SK-N-SH (cell line): Measurements from ENCODE around the gene PHC3. TPM values are rescaled to one million over a fixed set of nuclear protein-coding genes. Genes with fewer than 3 reads are reported as not detected.

ENCODE experiments used
- CTCF ChIA-PET: fragments of 300-600, 350-600 bp; formaldehyde crosslinking; extraction: SDS; loops from one replicate; lab custom pipeline; 2021; lab: Yijun Ruan, JAX
- POLR2A ChIA-PET: fragments of 350-600 bp; sonication (Branson Sonifier 250); formaldehyde crosslinking; extraction: SDS; loops from one replicate; lab custom pipeline; 2020; ENCODE audit warnings: antibody characterized with exemption, inconsistent platforms; lab: Yijun Ruan, JAX
- DNase-seq: peaks from one replicate; pipeline ENCODE4 v3.0.0; 2012
- H2AFZ ChIP-seq: fragments of 200-600 bp; sonication (generic); 2 replicates; pipeline ENCODE4 v1.8.1; 2016; ENCODE audit warnings: antibody characterized with exemption, mild to moderate bottlenecking, low read depth
- H3F3A ChIP-seq: fragments of 200-600 bp; sonication (generic); replicated peaks from 2 replicates; pipeline ENCODE3; 2016; ENCODE audit warnings: antibody characterized with exemption, mild to moderate bottlenecking; ENCODE audit not compliant: insufficient read depth
- H3K27ac ChIP-seq, 2 experiments: fragments of 200-500 bp in 1 of 2; fragments of 200-600 bp in 1 of 2; sonication (Bioruptor generic) in 1 of 2; sonication (generic), shearing (Covaris generic) in 1 of 2; 2 replicates each; pipeline versions ENCODE4 v1.5.1 to v1.6.1; 2014 to 2016; ENCODE audit warnings: low read depth in 2 of 2, inconsistent platforms in 1 of 2, low read length in 1 of 2, mild to moderate bottlenecking in 1 of 2, mixed read lengths in 1 of 2
- H3K27me3 ChIP-seq: fragments of 200-600 bp; sonication (generic), shearing (Covaris generic); 2 replicates; pipeline ENCODE4 v1.6.1; 2016; ENCODE audit warnings: mixed run types; ENCODE audit not compliant: insufficient read depth
- H3K36me3 ChIP-seq, 2 experiments: fragments of 200-500 bp in 1 of 2; fragments of 200-600 bp in 1 of 2; sonication (Bioruptor generic) in 1 of 2; sonication (generic) in 1 of 2; replicated peaks in 1 of 2; 2 replicates each; pipeline versions ENCODE3 to v1.5.1; 2014 to 2016; ENCODE audit warnings: low read length in 1 of 2, mild to moderate bottlenecking in 1 of 2; ENCODE audit not compliant: insufficient read depth in 2 of 2, control insufficient read depth in 1 of 2
- H3K4me1 ChIP-seq, 2 experiments: fragments of 200-500 bp in 1 of 2; fragments of 200-600 bp in 1 of 2; sonication (Bioruptor generic) in 1 of 2; sonication (generic), shearing (Covaris generic) in 1 of 2; 2 replicates each; pipeline versions ENCODE4 v1.5.1 to v1.6.1; 2014 to 2016; ENCODE audit warnings: low read depth in 1 of 2, low read length in 1 of 2, mixed run types in 1 of 2; ENCODE audit not compliant: insufficient read depth in 2 of 2, control insufficient read depth in 1 of 2
- H3K4me2 ChIP-seq: fragments of 200-600 bp; sonication (generic), shearing (Covaris generic); 2 replicates; pipeline ENCODE4 v1.6.1; 2017; ENCODE audit warnings: mixed run types
- H3K4me3 ChIP-seq, 2 experiments: fragments of 200-500 bp in 1 of 2; fragments of 200-600 bp in 1 of 2; sonication (Bioruptor generic) in 1 of 2; sonication (generic), shearing (Covaris generic) in 1 of 2; 2 replicates each; pipeline versions ENCODE4 v1.5.1 to v1.8.1; 2014 to 2016; ENCODE audit warnings: low read depth in 2 of 2, inconsistent platforms in 1 of 2, low read length in 1 of 2, mild to moderate bottlenecking in 1 of 2, mixed read lengths in 1 of 2, moderate library complexity in 1 of 2
- H3K79me2 ChIP-seq: fragments of 200-600 bp; sonication (generic); 2 replicates; pipeline ENCODE4 v1.8.1; 2017; ENCODE audit warnings: mild to moderate bottlenecking; ENCODE audit not compliant: insufficient read depth
- H3K9ac ChIP-seq: fragments of 200-600 bp; sonication (generic); 2 replicates; pipeline ENCODE4 v1.6.1; 2017; ENCODE audit warnings: mixed run types
- H3K9me2 ChIP-seq: fragments of 200-600 bp; sonication (generic); 2 replicates; pipeline ENCODE4 v1.6.1; 2017; ENCODE audit warnings: mixed run types
- H3K9me3 ChIP-seq: fragments of 200-600 bp; sonication (generic); 2 replicates; pipeline ENCODE4 v1.6.1; 2017; ENCODE audit warnings: mixed run types, mild to moderate bottlenecking, moderate library complexity
- H4K20me1 ChIP-seq: fragments of 200-600 bp; sonication (generic); 2 replicates; pipeline ENCODE4 v1.6.1; 2017; ENCODE audit warnings: mild to moderate bottlenecking, mixed run types; ENCODE audit not compliant: insufficient read depth
- ELF1 ChIP-seq: IDR thresholded peaks from 2 replicates; pipeline ENCODE4 v1.4.0; 2012
- EZH2phosphoT487 ChIP-seq: fragments of 200-600 bp; sonication (generic); IDR thresholded peaks from 2 replicates; pipeline ENCODE4 v1.6.1; 2017; ENCODE audit warnings: low read depth, mixed run types, mild to moderate bottlenecking, antibody characterized with exemption, moderate library complexity, borderline replicate concordance
- FOXJ3 ChIP-seq: sonication (generic); formaldehyde crosslinking; IDR thresholded peaks from 2 replicates; pipeline ENCODE4 v1.5.1; 2020; ENCODE audit warnings: mild to moderate bottlenecking, missing genetic modification reagents
- FOXM1 ChIP-seq: IDR thresholded peaks from 2 replicates; pipeline ENCODE4 v1.4.0; 2012; ENCODE audit warnings: low read depth, mild to moderate bottlenecking
- GABPA ChIP-seq: IDR thresholded peaks from 2 replicates; pipeline ENCODE4 v1.4.0; 2012; ENCODE audit warnings: low read depth, mild to moderate bottlenecking
- IRF3 ChIP-seq: fragments of 150-350 bp; IDR thresholded peaks from 2 replicates; pipeline ENCODE4 v1.6.1; 2016; ENCODE audit warnings: mild to moderate bottlenecking, low read depth, low read length
- MAX ChIP-seq: IDR thresholded peaks from 2 replicates; pipeline ENCODE4 v1.4.0; 2012; ENCODE audit warnings: low read depth
- MEF2A ChIP-seq: IDR thresholded peaks from 2 replicates; pipeline ENCODE4 v1.4.0; 2012; ENCODE audit warnings: low read depth, borderline replicate concordance
- MXI1 ChIP-seq: IDR thresholded peaks from 2 replicates; pipeline ENCODE4 v1.6.1; 2012; ENCODE audit warnings: mild to moderate bottlenecking, low read depth, low read length, improper control_type of control experiment
- NRF1 ChIP-seq: IDR thresholded peaks from 2 replicates; pipeline ENCODE4 v1.6.1; 2012; ENCODE audit warnings: low read depth, mild to moderate bottlenecking, low read length
- RCOR1 ChIP-seq: fragments of 150-350 bp; IDR thresholded peaks from 2 replicates; pipeline ENCODE4 v1.6.1; 2017; ENCODE audit warnings: antibody characterized with exemption, low read length
- RFX5 ChIP-seq: IDR thresholded peaks from 2 replicates; pipeline ENCODE4 v1.6.1; 2012; ENCODE audit warnings: mild to moderate bottlenecking, improper control_type of control experiment, low read length
- RXRA ChIP-seq: IDR thresholded peaks from 2 replicates; pipeline ENCODE4 v1.4.0; 2012; ENCODE audit warnings: low read depth, mild to moderate bottlenecking, borderline replicate concordance
- SIN3A ChIP-seq: IDR thresholded peaks from 2 replicates; pipeline ENCODE4 v1.6.1; 2012; ENCODE audit warnings: low read depth, mild to moderate bottlenecking, low read length, moderate library complexity, borderline replicate concordance
- SMC3 ChIP-seq: IDR thresholded peaks from 2 replicates; pipeline ENCODE4 v1.6.1; 2012; ENCODE audit warnings: low read depth, low read length, improper control_type of control experiment
- TAF1 ChIP-seq: IDR thresholded peaks from 2 replicates; pipeline ENCODE4 v1.6.1; 2012; ENCODE audit warnings: low read depth, mild to moderate bottlenecking, low read length, moderate library complexity, borderline replicate concordance
- TCF12 ChIP-seq: IDR thresholded peaks from 2 replicates; pipeline ENCODE4 v1.4.0; 2012
- USF1 ChIP-seq: IDR thresholded peaks from 2 replicates; pipeline ENCODE4 v1.4.0; 2012; ENCODE audit warnings: low read depth, borderline replicate concordance
- USF2 ChIP-seq: fragments of 150-350 bp; IDR thresholded peaks from 2 replicates; pipeline ENCODE4 v1.6.1; 2017; ENCODE audit warnings: antibody characterized with exemption, low read length, low read depth, borderline replicate concordance
- YY1 ChIP-seq: IDR thresholded peaks from 2 replicates; pipeline ENCODE4 v1.4.0; 2012; ENCODE audit warnings: low read depth, mild to moderate bottlenecking
- WGBS: methylation state at CpG from one replicate; pipeline ENCODE4 v1.1.6; 2017; ENCODE audit warnings: low lambda C conversion rate; 5-methylcytosine and 5-hydroxymethylcytosine counted together
- polyA plus RNA-seq, 3 experiments: library from polyadenylated mRNA; depleted of rRNA; stranded (reverse); fragments of >200 nt; gene quantifications; 2 replicates each; pipeline ENCODE4 v1.2.3, GENCODE V29; 2012

PHC3 gene
- polyA plus RNA-seq, 1 of the 3 experiments (the other 2 are of a cell fraction), result 9.2 TPM

- TF ChIP-seq MAX (no peak), IRF3 (no peak), FOXJ3 (no peak), SMC3 (no peak), MXI1 (no peak), GABPA (no peak), RCOR1 (no peak), YY1 (no peak)
These were observed 129.1 kb downstream of the PHC3 start (continued) for GRCh38 chr3:170052398-170052797.

- H2AFZ ChIP-seq, result no peak overlapping the region
- no peak for TF ChIP-seq USF1
- TF ChIP-seq MAX, result no peak
- TF ChIP-seq TCF12, result no peak
- no peak for TF ChIP-seq USF2
- TF ChIP-seq ELF1, result no peak
- TF ChIP-seq FOXJ3, result no peak
- TF ChIP-seq RCOR1, result no peak
- no peak for TF ChIP-seq TAF1
- TF ChIP-seq RFX5, result no peak
- TF ChIP-seq EZH2phosphoT487, result no peak
- TF ChIP-seq RXRA, result no peak
- no peak for TF ChIP-seq YY1
- TF ChIP-seq SIN3A, result no peak
- no peak for TF ChIP-seq GABPA
- no peak for TF ChIP-seq MEF2A
- TF ChIP-seq SMC3, result no peak
- TF ChIP-seq NRF1, result no peak
- TF ChIP-seq FOXM1, result no peak
- H3K4me1 ChIP-seq, result peaks cover 0 to 9% of the 10 kb centered on the region in 2 experiments; a peak in 1 of 4 replicates
- no peaks in the 10 kb centered on the region for H3K79me2 ChIP-seq
- no peak overlapping the region for H3K9ac ChIP-seq
- H3K27ac ChIP-seq, result no peak overlapping the region
- peaks cover 4% of the 10 kb centered on the region for H3F3A ChIP-seq
- POLR2A ChIA-PET, result no interaction called here
- H3K4me3 ChIP-seq, result no peak overlapping the region
- H3K9me2 ChIP-seq, result no peaks in the 10 kb centered on the region
- H3K27me3 ChIP-seq, result no peaks in the 10 kb centered on the region
- CTCF ChIA-PET, result no interaction called here
- H3K9me3 ChIP-seq, result no peaks in the 10 kb centered on the region
- no peaks in the 10 kb centered on the region for H4K20me1 ChIP-seq
- DNase-seq, result no peak
- WGBS, result 69% methylated on average over 4 of the region's 4 CpGs
- H3K4me2 ChIP-seq, result no peak overlapping the region
- no peaks in the 10 kb centered on the region for H3K36me3 ChIP-seq
These were observed 130.8 kb downstream of the PHC3 start for GRCh38 chr3:170050753-170051152.
